GM08714 (cell line): ENCODE results near the gene AREG.
"Not testable (repeated sequence)": the region's sequence is repeated elsewhere in the genome, so short reads cannot be mapped to it uniquely, and the experiment has no call there.

Source experiments
- H3K4me3 ChIP-seq: fragments of 200-500 bp; sonication (Bioruptor generic); 2 replicates; pipeline ENCODE4 v1.5.1; 2014; ENCODE audit warnings: mild to moderate bottlenecking, low read length, inconsistent platforms
- ZNF274 ChIP-seq: IDR thresholded peaks from 2 replicates; pipeline ENCODE4 v1.6.1; 2012; ENCODE audit warnings: mild to moderate bottlenecking, low read depth, low read length

Gene AREG, protein sequence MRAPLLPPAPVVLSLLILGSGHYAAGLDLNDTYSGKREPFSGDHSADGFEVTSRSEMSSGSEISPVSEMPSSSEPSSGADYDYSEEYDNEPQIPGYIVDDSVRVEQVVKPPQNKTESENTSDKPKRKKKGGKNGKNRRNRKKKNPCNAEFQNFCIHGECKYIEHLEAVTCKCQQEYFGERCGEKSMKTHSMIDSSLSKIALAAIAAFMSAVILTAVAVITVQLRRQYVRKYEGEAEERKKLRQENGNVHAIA

DNA sequence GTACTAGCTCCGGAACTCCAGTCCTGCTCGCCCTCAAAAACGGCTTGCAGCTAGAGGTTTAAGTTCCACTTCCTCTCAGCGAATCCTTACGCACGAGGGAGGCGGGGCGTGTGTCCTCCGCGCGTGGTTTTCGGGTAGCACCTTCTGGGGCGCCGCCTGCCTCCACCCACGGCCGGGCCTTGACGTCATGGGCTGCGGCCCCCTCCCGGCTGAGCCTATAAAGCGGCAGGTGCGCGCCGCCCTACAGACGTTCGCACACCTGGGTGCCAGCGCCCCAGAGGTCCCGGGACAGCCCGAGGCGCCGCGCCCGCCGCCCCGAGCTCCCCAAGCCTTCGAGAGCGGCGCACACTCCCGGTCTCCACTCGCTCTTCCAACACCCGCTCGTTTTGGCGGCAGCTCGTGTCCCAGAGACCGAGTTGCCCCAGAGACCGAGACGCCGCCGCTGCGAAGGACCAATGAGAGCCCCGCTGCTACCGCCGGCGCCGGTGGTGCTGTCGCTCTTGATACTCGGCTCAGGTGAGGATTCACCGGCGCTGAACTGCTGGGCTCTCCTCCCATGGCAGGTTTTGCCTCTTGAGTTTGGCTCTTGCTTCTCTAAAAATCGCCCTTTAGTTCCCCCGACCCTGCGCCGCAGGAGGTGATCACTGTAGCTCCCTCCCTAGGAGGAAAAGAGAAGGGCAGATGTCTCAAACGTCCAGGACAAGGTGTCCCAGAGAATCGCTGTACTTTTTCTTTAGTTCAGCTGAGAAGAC is at the start of gene AREG:
AREG (plus strand) TSS at position 246 of the 752 bp plus-strand sequence; CDS start at position 456, 210 bp downstream.
- H3K4me3 ChIP-seq: peak within 1 kb of the TSS; percentile 41; the same call in 1 of the 2 replicates
- TF ChIP-seq ZNF274: no peak

DNA sequence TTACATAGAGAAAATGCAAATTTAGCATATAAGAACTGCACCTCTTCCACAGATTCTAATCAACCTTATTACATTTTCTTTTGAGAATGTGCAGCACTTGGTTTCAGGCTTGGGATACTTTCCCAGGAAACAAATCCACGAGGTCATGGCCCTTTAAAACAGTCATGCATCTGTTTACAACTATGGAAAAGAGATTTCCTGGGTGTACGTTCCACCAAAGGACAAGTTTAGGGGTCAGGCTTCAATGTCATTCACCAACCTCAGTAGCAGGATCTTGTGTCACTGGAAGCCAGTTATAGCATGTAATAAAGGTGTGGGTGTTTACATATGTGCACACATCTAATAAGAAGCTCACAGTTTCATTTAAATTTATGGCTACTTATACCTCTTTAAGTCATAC is 49.3 kb upstream of the AREG start:
- no peak overlapping the region for H3K4me3 ChIP-seq
- TF ChIP-seq ZNF274: no peak

DNA sequence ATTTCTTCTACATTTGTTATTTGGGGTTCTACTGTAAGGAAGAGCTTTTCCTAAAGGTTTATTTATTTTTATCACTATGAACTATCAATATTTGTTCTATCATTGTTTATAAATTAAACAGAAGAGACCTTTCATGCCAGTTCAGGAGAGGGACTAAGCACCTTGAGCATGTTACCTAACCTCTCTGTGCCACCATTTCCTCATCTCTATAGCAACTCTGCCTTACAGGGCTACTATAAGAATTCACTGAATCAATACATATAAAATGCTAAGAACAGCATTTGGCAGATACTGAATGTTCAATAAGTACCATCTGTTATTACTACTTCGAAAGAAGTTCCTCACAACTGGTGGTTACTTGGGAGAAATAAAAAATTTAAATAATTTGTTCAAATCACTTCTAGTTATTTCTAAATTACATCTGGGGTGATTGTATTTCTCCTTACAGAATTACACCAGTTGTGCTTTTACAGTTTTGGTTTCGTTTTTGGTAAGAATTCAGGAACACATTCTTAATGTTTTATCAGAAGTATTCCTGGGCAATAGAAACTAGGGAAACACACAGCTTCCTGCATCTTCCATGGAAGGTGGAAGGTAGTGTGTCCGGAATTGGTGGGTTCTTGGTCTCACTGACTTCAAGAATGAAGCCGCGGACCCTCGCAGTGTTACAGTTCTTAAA is 47.0 kb upstream of the AREG start:
- no peak for TF ChIP-seq ZNF274
- H3K4me3 ChIP-seq: no peak overlapping the region

DNA sequence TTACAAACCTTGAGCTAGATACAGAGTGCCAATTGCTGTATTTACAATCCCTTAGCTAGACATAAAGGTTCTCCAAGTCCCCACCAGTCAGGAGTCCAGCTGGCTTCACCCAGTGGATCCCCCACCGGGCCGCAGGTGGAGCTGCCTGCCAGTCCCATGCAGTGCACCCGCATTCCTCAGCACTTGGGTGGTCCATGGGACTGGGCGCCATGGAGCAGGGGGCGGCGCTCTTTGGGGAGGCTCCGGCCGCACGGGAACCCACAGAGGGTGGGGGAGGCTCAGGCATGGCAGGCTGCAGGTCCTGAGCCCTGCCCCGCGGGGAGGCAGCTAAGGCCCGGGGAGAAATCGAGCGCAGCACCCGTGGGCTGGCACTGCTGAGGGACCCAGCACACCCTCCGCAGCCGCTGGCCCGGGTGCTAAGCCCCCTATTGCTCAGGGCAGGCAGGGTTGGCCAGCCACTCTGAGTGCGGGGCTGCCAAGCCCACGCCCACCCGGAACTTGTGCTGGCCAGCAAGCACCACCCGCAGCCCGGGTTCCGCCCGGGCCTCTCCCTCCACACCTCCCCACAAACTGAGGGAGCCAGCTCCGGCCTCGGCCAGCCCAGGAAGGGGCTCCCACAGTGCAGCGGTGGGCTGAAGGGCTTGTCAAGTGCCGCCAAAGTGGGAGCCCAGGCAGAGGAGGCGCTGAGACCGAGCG is 45.9 kb upstream of the AREG start:
- H3K4me3 ChIP-seq: not testable (repeated sequence)

DNA sequence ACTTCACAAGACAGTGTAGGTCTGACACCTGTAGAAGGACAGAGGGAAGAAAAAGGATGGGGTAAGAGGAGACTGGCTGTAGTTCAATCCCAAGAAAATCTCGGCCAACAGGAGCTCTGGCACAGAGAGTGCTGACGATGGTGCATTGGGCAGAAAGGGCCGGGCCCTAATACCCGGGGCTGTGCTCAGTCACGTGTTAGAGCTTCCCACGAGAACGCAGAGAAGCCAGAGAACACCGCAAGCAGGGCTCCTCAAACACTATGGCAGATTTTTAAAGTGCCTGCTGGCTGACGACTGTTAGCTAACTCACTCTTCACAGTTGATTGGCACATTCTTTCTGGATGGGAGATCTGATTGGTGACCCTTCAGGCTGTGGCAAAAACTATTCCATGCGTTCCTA is 44.5 kb upstream of the AREG start:
- TF ChIP-seq ZNF274: no peak
- H3K4me3 ChIP-seq: no peak overlapping the region

DNA sequence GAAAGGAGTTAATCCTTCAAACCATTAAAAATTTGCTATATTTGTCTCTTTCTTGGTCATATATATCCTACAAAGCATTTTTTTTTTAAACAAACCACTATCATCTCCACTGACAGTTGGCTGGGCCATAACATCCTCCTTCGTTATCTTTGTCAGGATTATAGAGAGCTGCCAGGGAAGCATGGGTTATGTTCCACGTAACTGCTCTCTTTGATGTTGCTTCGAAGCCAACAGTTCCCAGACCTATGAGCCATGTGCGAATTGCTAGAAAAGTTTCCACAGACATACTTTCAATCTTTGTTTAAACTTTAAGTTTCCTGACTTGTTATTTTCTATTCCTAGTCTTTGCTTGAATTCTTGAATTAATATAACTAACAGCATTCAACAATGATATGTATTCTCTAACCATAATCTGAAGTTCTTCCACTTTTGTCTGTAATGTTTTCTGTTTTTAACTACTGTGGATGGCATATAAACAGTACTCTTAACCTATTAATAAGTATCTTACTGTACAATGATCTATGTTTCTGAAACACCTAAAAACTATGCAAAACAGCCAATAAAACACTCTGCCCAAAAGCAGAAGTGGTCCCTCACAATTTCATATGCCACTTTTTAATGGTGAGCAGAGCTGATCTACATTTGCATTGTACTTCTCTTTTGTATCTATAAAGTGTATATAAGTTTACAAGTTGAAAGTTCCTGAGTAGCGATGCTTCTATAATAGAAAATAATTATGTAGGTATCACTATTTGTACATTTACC is 42.1 kb upstream of the AREG start:
- H3K4me3 ChIP-seq: no peak overlapping the region
- TF ChIP-seq ZNF274: no peak

DNA sequence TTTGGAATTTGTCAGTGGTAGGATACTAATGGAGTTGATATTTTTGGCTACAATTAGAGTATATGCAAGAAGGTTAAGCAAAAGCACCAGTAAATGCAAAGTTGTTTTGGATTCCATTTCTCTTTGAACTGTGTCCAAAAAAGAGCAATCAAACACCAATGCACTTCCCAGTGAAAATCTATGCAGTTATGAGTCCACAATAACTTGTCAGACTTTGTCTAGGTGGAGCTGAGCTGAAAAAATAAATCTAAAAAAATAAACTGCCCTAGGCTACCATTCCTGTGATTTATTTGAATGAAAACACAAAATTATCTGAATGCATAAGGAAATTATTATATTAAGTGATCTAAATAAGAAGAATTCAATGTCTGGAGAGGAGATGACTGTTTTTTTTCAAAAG is 37.0 kb upstream of the AREG start:
- no peak for TF ChIP-seq ZNF274
- no peak overlapping the region for H3K4me3 ChIP-seq

DNA sequence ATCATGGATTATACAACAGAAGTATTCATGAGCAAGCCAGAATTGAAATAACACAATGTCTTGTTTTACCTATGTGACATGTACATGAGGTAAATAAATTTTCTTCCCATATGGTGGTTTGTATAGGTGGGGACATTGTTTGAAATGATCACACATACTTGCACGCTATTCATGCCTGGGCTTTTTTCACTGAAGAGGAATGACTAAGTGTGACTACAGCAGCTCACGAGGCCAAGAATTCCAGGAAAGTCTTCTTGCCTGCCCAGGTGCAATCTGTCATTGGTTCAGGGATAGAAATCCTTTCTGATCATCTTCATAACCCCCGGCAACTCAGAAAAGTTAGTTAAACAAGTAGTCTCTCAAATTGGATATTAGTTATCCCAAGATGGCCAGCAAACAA is 36.3 kb upstream of the AREG start:
- no peak for TF ChIP-seq ZNF274
- no peak overlapping the region for H3K4me3 ChIP-seq

DNA sequence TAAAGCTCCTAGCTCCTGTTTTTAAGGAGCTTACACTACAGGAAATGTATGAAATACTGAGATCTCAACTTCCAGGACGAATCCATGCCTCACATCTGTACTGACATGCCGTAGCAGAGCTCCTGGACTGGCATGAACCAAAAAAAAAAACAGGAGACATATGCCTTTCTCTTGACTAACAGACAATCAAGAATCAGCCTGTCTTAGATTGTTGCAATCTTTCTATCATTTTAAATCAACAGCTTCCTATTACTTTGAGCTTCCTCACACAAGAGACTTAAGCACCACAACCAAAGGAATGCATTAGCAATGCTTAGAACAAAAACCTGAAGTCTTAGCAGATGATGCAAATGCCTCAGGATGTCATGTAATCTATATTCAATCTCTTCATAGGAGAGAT is 34.7 kb upstream of the AREG start:
- no peak overlapping the region for H3K4me3 ChIP-seq
- no peak for TF ChIP-seq ZNF274

DNA sequence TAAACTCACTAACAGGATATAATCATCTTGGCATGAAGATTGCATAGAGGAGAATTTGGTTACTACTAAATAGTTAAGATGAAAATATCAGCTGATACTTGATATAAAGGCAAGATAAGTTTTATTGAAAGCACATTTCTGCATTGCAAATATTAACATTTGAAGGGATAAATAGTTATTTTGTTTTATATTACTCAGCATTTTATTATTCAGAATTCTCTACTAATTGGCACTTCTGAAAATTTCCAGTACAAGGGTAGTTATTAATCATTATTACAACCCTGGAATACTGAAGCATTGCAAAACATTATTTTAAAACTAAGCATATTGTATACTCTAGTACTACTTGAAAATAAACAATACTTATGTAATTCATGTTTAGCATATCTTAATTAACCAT is 32.7 kb upstream of the AREG start:
- H3K4me3 ChIP-seq: no peak overlapping the region
- TF ChIP-seq ZNF274: no peak

DNA sequence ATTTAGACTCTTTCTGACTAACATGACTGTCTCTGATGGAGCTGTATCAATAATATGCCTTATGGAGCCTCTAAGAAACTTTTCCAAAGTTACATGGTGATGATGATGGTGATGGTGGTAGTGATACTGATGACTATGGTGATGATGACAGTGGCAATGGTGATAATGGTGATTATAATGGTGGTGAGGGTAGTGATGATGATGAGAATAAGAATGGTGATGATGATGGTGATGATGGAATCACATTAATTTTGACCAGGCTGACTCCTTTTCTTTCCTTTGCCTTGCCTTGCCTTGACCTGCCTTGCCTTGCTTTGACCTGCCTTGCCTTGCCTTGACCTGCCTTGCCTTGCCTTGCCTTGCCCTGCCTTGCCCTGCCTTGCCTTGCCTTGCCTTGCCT is 31.7 kb upstream of the AREG start:
- no peak for TF ChIP-seq ZNF274
- no peak overlapping the region for H3K4me3 ChIP-seq

DNA sequence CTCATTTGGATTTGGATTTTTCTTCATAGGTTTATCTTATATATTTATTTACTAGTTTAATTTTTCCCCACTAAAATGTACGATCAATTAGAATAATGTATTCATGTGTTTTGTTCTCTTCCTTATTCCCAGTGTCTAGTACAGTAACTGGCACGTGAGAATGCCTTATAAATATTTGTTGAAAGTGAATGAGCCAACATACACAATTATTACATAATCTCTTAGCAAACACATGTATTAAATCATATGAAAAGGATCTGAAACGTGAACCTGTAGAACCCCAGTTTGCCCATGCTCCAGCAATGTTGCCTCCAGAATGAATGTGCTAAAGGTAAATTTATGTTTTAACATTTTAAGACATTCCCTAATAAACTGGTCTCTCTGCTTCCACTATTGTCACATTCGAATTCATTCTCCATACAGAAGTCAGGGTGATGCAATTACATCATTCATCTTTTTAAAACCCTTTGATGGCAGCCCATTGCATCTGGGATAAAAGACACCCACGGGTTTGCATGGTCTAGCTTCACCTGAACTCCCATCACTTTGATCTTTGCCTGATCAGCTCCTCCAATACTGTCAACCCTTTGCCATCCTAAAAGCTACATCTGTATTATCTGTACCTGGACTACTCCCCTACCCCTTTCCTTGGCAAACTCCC is 30.7 kb upstream of the AREG start:
- TF ChIP-seq ZNF274: no peak

DNA sequence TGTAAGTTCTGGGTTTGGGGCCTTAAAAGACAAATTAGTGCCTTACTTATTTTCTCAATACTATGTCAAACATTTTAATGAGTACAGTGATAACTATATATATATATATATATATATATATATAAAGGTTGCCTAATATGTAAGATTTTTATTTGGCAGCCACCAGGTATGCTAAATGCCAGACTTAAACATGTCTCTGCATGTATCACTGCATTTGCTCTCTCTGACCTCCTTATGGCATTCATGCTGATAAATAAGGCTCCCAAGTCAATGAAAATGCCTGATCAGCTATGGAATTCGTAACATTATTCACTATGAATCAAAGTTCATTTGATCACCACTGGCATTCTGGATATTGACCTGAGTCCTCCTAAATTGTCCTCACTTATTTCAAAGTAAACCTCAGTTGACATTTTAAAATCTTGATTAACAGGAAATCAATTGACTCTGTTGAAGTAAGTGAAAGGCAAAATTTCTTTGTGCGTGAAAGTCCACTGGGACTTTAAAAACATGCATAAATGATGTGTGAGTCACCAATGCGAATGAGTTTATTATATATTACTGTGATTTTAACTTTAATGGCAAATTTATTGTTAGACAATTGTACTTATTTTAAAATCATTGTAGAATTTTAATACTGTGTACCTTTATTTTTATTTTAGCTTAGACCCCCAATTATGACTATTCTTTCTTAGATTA is 29.2 kb upstream of the AREG start:
- TF ChIP-seq ZNF274: no peak
- H3K4me3 ChIP-seq: no peak overlapping the region

More for the DNA sequence above, 30.7 kb upstream of the AREG start:
- H3K4me3 ChIP-seq: no peak overlapping the region
